Stimulated activated CD8-positive, alpha-beta memory T cell treated with anti-CD3 and anti-CD28 coated beads, Interleukin-12 subunit alpha, Interleukin-12 subunit beta, amount 100 ng/mL, for 1 hour (primary cell): ENCODE measurements around the gene DIPK1A.

Source experiments
- DNase-seq: peaks from one replicate; pipeline ENCODE4 v3.0.0-alpha.2; 2020; ENCODE audit warnings: low read depth

DIPK1A gene

GRCh38 chr1:92953491-92953890, 7.8 kb downstream of the DIPK1A start:
- DNase-seq = no peak

GRCh38 chr1:92952714-92953113, 8.5 kb downstream of the DIPK1A start:
- no peak for DNase-seq

- no peak for DNase-seq
Observed at GRCh38 chr1:92951141-92951582, 10.1 kb downstream of the DIPK1A start.

- DNase-seq = no peak
Observed at GRCh38 chr1:92949937-92950817, 11.1 kb downstream of the DIPK1A start.

GRCh38 chr1:92948071-92948470, 13.2 kb downstream of the DIPK1A start:
- no peak for DNase-seq

- DNase-seq = no peak
Observed at GRCh38 chr1:92945748-92946270, 15.5 kb downstream of the DIPK1A start.

- DNase-seq = no peak
Observed at GRCh38 chr1:92944901-92945747, 16.1 kb downstream of the DIPK1A start.

GRCh38 chr1:92943502-92943847, 17.8 kb downstream of the DIPK1A start:
- no peak for DNase-seq

GRCh38 chr1:92940541-92940940, 20.7 kb downstream of the DIPK1A start:
- no peak for DNase-seq

- no peak for DNase-seq
Observed at GRCh38 chr1:92937731-92938130, 23.5 kb downstream of the DIPK1A start.

GRCh38 chr1:92936865-92937264, 24.4 kb downstream of the DIPK1A start:
- DNase-seq = no peak

- no peak for DNase-seq
Observed at GRCh38 chr1:92934395-92935378, 26.6 kb downstream of the DIPK1A start.

- no peak for DNase-seq
Observed at GRCh38 chr1:92933459-92933858, 27.8 kb downstream of the DIPK1A start.

GRCh38 chr1:92931691-92932090, 29.6 kb downstream of the DIPK1A start:
- DNase-seq = no peak

GRCh38 chr1:92929461-92929860, 31.8 kb downstream of the DIPK1A start:
- no peak for DNase-seq

- DNase-seq = no peak
Observed at GRCh38 chr1:92927870-92928269, 33.4 kb downstream of the DIPK1A start.

GRCh38 chr1:92926873-92927272, 34.4 kb downstream of the DIPK1A start:
- no peak for DNase-seq

- DNase-seq = no peak
Observed at GRCh38 chr1:92924501-92924900, 36.8 kb downstream of the DIPK1A start.

GRCh38 chr1:92923664-92924063, 37.6 kb downstream of the DIPK1A start:
- DNase-seq = no peak

GRCh38 chr1:92922356-92923035, 38.8 kb downstream of the DIPK1A start:
- DNase-seq = no peak
